ENCODE data around the gene FBXO38.

DNA sequence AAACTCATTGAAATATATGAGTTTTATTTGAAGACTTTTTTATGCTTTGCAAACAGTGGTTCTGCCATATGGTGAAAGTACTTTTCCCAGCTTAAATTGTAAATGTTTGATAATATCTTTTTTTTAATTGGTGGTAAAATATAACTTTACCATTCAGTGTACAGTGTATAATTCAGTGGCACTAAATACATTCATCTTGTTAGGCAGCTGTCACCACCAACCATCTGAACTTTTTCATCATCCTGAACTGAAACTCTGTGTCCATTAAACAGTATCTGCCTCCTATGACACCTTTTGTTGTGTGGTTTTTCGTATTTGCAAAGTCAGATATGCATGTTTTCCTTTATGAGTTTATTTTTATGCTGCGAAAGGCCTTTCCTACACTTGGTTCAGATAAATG is 45.1 kb downstream of the FBXO38 start:
- TF ChIP-seq, protein P1, sequence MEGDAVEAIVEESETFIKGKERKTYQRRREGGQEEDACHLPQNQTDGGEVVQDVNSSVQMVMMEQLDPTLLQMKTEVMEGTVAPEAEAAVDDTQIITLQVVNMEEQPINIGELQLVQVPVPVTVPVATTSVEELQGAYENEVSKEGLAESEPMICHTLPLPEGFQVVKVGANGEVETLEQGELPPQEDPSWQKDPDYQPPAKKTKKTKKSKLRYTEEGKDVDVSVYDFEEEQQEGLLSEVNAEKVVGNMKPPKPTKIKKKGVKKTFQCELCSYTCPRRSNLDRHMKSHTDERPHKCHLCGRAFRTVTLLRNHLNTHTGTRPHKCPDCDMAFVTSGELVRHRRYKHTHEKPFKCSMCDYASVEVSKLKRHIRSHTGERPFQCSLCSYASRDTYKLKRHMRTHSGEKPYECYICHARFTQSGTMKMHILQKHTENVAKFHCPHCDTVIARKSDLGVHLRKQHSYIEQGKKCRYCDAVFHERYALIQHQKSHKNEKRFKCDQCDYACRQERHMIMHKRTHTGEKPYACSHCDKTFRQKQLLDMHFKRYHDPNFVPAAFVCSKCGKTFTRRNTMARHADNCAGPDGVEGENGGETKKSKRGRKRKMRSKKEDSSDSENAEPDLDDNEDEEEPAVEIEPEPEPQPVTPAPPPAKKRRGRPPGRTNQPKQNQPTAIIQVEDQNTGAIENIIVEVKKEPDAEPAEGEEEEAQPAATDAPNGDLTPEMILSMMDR (conservative IDR thresholded peaks at IDR 0.05; ENCODE audit: low read length) = no peak
- TF ChIP-seq EZH2phosphoT487 (IDR thresholded peaks at IDR 0.05; ENCODE audit: borderline replicate concordance, low read depth, low read length) = no peak
